Endothelial cell (in vitro differentiated cells): ENCODE measurements around the gene CIBAR2. TPM values are rescaled to one million over a fixed set of nuclear protein-coding genes. Genes with fewer than 3 reads are reported as not detected.

Source experiments
- DNase-seq: peaks from one replicate; pipeline ENCODE4 v3.0.0; 2021; ENCODE audit warnings: low spot score
- H3K27ac Mint-ChIP-seq: one replicate; pipeline ENCODE4 v1.8.0; 2021; ENCODE audit warnings: mixed read lengths, inconsistent platforms; ENCODE audit not compliant: unreplicated experiment
- H3K27me3 Mint-ChIP-seq: one replicate; pipeline ENCODE4 v1.8.0; 2021; ENCODE audit warnings: mild to moderate bottlenecking, moderate library complexity, mixed read lengths, inconsistent platforms; ENCODE audit not compliant: unreplicated experiment
- H3K36me3 Mint-ChIP-seq: one replicate; pipeline ENCODE4 v1.8.0; 2021; ENCODE audit warnings: mild to moderate bottlenecking, low read depth, mixed read lengths, inconsistent platforms; ENCODE audit not compliant: unreplicated experiment
- H3K4me1 Mint-ChIP-seq: one replicate; pipeline ENCODE4 v1.8.0; 2021; ENCODE audit warnings: mild to moderate bottlenecking, mixed read lengths, inconsistent platforms; ENCODE audit not compliant: unreplicated experiment
- H3K4me3 Mint-ChIP-seq: one replicate; pipeline ENCODE4 v1.8.0; 2021; ENCODE audit warnings: mild to moderate bottlenecking, mixed read lengths, inconsistent platforms; ENCODE audit not compliant: unreplicated experiment
- H3K9me3 Mint-ChIP-seq: one replicate; pipeline ENCODE4 v1.8.0; 2021; ENCODE audit warnings: mixed read lengths, inconsistent platforms; ENCODE audit not compliant: unreplicated experiment
- total RNA-seq: library from RNA; stranded (reverse); fragmentation: NEBNext Ultra II Directional; extraction: Animal tissue kit (Norgen Biotek cat#: 25700); gene quantifications from one replicate; pipeline ENCODE4 v1.2.1, GENCODE V29; 2021; ENCODE audit not compliant: unreplicated experiment
- TF ChIP-seq, protein P1 (sequence below): fragments of 200-600 bp; sonication (generic); IDR thresholded peaks from one replicate; pipeline ENCODE4 v1.5.0; 2021; ENCODE audit warnings: antibody characterized with exemption; ENCODE audit not compliant: unreplicated experiment

Gene CIBAR2
- total RNA-seq, 1 donor from 2014 or later, result not detected

DNA sequence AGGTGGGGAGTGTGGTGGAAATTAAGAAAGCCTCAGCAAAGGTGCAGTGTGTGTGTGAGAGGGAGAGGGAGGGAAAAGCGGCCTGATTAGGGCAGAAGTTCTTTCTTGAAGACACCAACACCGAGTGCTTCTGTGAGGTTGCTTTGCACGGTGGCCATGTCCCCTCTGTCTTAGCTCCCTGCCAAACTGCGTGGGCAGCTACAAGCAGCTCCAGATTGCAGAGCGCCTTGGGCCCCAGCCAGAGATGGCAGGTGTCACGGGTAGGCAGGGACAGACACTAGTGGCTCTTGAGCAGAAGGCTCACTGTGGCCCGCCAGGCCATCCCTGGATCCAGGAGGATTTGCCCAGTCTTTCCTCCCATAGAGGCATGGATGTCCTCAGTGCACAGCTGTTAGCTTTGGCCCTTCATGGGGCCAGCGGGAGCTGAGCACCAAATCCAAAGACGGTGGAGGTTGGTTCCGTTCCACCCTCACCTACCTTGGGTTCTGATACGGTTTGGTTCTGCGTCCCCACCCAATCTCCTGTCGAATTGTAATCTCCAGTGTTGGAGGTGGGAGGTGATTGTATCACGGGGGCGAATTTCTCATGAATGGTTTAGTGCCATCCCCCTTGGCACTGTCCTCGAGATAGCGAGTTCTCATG, 63.2 kb downstream of the CIBAR2 start:
- Mint-ChIP-seq H3K36me3 (peaks cover 7% of the 10 kb centered on the region), H3K4me3 (no peak overlapping the region), H3K4me1 (peaks cover 11% of the 10 kb centered on the region), H3K9me3 (no peaks in the 10 kb centered on the region), H3K27ac (no peak overlapping the region), H3K27me3 (peaks cover 2% of the 10 kb centered on the region)
- DNase-seq, result no peak
- TF ChIP-seq, protein P1, sequence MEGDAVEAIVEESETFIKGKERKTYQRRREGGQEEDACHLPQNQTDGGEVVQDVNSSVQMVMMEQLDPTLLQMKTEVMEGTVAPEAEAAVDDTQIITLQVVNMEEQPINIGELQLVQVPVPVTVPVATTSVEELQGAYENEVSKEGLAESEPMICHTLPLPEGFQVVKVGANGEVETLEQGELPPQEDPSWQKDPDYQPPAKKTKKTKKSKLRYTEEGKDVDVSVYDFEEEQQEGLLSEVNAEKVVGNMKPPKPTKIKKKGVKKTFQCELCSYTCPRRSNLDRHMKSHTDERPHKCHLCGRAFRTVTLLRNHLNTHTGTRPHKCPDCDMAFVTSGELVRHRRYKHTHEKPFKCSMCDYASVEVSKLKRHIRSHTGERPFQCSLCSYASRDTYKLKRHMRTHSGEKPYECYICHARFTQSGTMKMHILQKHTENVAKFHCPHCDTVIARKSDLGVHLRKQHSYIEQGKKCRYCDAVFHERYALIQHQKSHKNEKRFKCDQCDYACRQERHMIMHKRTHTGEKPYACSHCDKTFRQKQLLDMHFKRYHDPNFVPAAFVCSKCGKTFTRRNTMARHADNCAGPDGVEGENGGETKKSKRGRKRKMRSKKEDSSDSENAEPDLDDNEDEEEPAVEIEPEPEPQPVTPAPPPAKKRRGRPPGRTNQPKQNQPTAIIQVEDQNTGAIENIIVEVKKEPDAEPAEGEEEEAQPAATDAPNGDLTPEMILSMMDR, result no peak

Other genes with a start within 250 kb of the CIBAR2 start
- 46.5 TPM for gene ZDHHC7, start 100.9 kb downstream of the CIBAR2 start, total RNA-seq
- gene KIAA0513, start 84.7 kb downstream of the CIBAR2 start, total RNA-seq, result 5.5 TPM